ENCODE measurements around the gene S100A1.
"Not testable (repeated sequence)": the region's sequence is repeated elsewhere in the genome, so short reads cannot be mapped to it uniquely, and the experiment has no call there.

Gene S100A1

DNA sequence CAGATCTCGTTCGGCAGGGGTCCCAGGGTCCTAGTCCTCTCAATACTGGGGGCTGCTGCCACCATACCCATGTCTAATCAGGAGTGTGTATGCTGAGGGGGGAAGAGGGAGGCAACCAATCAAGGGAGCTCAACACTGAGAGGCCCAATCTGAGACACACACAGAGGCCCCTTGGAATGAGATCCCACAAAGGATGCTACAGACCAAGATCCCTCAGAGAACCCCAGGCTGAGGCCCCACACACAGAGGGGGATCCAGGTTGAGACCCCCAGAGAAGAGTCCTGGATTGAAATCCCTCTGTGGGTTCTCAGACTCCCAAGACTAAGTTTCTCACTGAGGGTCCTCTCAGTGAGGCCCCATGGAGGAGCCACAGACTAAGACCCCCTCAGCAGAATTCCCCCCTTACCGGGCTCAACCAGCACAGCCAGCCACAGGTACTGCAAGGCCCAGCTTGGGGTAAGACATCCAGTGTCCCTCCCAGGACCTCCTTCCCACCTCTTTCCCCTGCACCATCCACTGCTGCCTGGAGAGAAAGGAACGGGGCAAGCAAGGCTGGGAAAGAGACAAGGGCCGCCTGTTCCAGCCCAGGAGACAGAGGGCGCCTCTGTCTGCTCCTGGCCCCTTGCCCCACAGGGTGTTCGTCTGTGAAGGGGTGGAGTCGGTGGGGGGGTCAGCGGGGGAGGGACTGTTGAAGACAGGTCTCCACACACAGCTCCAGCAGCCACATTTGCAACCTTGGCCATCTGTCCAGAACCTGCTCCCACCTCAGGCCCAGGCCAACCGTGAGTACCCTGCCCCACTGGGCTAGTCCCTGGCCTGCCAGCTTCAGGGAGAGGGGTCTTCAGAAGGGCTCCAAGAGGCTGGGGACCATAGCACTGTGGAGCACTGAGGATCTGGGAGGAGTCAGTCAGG lies at the start of gene S100A1:
Gene S100A1 (plus strand): TSS at position 720 of the 912 bp plus-strand sequence. CDS start 2,088 bp downstream, outside the sequence.
- DNase-seq, result no peak

GRCh38 chr1:153578490-153578889 lies 49.7 kb upstream of the S100A1 start:
- DNase-seq, result no peak

- no peak for DNase-seq
These were observed 49.3 kb upstream of the S100A1 start for GRCh38 chr1:153578936-153579335.

- not testable (repeated sequence) for DNase-seq
These were observed 45.4 kb upstream of the S100A1 start for GRCh38 chr1:153582836-153583235.

DNA sequence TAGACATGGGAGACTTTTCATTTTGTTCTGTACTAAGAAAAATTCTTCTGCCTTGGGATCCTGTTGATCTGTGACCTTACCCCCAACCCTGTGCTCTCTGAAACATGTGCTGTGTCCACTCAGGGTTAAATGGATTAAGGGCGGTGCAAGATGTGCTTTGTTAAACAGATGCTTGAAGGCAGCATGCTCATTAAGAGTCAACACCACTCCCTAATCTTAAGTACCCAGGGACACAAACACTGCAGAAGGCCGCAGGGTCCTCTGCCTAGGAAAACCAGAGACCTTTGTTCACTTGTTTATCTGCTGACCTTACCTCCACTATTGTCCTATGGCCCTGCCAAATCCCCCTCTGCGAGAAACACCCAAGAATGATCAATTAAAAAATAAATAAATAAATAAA lies 44.7 kb upstream of the S100A1 start:
- not testable (repeated sequence) for DNase-seq

GRCh38 chr1:153583976-153584375 lies 44.3 kb upstream of the S100A1 start:
- no peak for DNase-seq

DNA sequence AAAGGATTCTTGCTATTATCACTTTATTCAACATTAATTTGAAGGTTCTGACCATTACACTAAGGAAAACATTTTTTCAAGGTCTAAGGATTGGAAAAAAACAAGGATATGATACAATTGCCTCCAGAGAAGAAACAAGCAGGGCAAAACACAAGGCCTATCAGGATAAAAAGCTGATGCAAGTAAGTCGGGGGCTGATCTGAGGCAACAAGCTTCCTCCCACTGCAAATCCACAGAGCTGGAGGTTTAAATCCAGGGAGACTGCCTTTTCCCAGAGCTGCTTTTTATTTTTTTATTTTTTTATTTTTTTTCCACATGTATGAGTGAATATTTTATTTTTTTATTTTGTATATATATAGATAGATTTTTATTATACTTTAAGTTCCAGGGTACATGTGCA lies 43.2 kb upstream of the S100A1 start:
- no peak for DNase-seq

GRCh38 chr1:153586347-153586746 lies 41.9 kb upstream of the S100A1 start:
- DNase-seq, result no peak

DNA sequence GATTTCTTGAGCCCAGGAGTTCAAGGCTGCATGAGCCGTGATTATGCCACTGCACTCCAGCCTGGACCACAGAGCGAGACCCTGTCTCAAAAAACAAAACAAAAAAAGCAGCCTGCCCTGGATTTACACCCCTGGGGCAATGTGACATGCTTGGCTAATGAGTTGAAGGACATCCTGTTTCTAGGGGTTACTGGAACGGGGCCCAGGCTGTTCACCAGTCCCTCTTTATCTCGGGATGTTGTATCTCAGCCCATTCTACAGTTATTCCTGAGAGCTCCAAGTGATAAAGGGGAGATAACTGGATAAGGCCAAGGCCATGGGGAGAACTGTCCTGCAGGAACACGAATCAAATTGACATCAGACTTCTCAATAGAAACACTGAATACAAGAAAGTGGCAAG lies 40.9 kb upstream of the S100A1 start:
- no peak for DNase-seq

DNA sequence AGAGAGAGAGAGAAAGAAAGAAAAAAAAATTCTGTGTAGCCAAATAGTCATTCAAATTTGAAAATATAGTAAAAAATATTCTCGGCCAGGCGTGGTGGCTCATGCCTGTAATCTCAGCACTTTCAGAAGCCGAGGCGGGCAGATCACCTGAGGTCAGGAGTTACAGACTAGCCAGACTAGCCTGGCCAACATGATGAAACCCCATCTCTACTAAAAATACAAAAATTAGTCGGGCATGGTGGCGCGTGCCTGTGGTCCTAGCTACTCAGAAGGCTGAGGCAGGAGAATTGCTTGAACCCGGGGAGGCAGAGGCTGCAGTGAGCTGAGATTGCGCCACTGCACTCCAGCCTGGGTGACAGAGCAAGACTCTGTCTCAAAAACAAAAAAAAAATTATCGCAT lies 40.2 kb upstream of the S100A1 start:
- DNase-seq, result not testable (repeated sequence)

DNA sequence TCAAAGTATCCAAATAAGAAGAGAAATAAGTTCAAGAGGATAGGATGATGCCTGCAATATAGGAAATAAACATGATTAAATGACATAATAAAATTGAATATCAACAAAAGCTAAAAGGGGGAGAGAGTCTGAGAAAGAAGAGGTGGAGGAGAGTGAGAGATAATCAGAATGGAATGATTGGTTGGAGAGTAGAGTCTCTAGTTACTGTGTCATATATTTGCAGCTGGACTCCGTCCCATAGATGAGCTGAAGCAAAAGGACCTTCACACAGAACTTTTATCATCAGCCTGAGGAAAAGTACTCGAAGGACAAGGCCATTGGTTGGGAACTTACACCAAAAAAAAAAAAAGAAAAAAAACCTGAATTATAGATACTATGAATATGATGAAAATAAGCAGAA lies 39.8 kb upstream of the S100A1 start:
- DNase-seq, result no peak

DNA sequence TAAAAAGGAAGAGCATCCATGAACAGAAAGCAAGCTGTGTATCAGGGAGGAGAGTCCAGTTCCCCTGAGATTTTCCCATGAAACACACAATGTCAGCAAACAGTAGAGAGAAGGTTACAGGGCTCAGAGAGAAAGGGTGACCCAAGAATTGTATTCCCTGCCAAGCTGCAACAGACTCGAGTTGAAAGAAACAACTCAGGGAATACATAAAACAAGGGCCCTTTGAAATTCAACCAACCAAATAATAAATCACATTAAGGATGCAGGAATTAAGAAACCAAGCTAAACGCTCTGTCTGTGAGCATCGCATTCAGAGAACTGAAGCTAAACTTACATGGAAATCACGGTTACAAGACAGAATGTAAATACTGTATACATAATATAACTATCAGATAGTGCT lies 35.5 kb upstream of the S100A1 start:
- DNase-seq, result no peak

GRCh38 chr1:153597206-153597605 lies 31.0 kb upstream of the S100A1 start:
- no peak for DNase-seq

- DNase-seq, result no peak
These were observed 29.7 kb upstream of the S100A1 start for GRCh38 chr1:153598309-153599172.

GRCh38 chr1:153599847-153600246 lies 28.4 kb upstream of the S100A1 start:
- no peak for DNase-seq

DNA sequence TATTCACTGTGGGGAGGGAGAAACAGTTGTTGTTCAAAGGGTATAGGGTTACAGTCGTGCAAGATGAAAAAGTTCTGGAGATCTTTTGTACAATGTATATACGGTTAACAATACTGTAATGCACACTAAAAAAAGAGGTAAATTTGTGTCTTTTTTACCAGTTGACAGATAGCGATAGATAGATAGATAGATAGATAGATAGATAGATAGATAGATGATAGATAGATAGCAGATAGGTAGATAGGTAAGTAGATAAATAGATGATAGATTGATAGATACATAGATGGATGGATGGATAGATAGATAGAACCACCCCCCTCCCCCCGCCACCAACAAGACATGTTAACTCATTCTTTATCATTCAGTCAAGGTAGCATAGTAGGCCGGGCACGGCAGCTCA lies 25.5 kb upstream of the S100A1 start:
- no peak for DNase-seq

DNA sequence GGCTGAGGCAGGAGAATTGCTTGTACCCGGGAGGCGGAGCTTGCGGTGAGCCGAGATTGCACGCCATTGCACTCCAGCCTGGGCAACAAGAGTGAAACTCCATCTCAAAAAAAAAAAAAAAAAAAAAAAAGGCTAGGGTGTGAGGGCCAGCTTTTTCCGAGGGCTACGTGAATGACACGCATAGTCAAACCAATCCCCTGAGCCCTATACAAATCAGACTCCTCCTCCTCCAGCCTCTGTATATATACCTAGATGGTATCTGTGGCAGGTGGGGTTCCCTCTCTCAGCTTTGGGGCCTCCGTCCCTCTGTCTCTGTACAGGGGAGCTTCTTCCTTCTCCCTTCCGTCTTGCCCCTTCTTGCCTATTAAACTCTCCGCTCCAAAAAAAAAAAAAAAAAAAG lies 22.0 kb upstream of the S100A1 start:
- DNase-seq, result no peak

GRCh38 chr1:153607381-153607780 lies 20.9 kb upstream of the S100A1 start:
- DNase-seq, result no peak

GRCh38 chr1:153608089-153608682 lies 20.0 kb upstream of the S100A1 start:
- DNase-seq, result no peak

DNA sequence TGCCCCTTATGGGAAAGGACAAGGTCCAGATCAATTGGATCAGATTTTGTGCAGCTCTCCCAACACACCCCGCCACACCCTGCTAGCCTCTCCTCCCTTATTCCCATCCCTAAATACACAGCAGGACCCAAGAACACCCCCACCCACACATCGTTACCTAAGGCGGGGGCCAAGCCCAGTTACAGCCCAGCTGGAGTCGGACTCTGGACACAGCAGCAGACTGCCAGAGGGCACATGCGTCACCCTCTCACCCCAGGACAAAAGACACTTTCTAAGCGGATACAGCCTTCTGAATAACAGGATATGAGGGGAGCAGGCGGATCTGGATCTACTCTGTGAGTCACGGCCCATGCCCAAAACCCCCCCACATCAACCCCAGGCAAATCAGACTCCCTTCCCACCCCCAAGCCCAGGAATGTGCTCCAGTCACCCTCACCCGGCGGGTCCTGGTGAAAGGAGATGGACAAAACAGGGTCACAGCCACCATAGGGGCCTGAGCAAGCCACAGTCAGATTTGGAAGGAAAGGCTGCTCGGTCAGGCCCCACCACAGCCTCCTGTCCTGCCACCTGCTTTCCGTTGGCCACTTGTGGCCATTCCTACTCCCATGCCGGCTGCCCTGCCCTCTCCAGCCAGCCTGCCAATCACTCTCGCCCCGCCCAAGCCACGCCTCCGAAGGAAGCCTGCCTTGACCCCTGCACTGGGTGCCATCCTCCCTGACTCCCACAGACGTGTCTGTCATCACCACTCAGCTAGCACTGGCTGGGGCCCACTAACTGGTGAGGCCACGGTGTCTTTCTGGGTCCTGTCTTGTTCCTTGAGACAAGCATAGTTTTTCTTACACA lies 19.3 kb upstream of the S100A1 start:
- no peak for DNase-seq

DNA sequence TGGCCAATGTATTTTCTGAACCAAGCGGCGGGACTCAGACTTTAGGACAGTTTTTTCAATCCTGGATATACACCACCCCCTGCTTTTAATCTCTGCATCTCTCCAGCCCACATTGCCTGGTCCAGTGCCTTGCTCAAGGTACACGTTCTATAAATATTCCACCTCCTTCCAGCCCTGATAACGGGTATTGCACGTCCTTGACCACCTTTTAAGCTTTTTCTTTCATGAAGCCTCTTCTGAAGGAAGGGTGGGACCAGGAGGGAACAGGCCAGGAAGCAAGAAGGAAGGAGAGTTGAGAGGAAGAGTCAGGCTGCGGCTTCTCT lies 18.7 kb upstream of the S100A1 start:
- DNase-seq, result no peak

DNA sequence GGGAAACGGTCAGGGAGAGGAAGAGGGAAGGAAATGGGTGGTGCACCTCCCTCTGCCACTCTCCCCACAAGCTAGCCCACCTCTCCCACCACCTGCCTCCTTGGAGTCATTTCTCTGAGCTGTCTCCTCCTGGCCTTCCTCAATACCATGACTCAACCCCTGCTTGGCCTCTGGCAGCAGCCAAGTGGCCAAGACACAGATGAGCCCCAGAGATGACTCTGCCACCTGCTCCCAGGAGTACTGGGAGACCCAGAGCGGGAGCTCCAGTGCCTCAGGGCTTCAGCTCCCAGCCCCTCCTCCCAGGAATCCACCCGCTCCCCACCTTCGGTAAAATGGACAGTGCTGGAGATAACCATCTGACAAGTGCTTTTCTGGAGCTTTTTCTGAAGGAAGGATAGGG lies 17.9 kb upstream of the S100A1 start:
- no peak for DNase-seq

All from stimulated activated CD4-positive, alpha-beta T cell treated with anti-CD3 and anti-CD28 coated beads, Interleukin-4, amount 100 ng/mL, for 1 hour (primary cell).